H1 (cell line): ENCODE data around the gene NR1H3. TPM values are rescaled to one million over a fixed set of nuclear protein-coding genes. Genes with fewer than 3 reads are reported as not detected.

Experiments used
- CTCF ChIA-PET: fragments of 300-600 bp; sonication (Branson Sonifier 250); formaldehyde crosslinking; loops from one replicate; lab custom pipeline; 2021; ENCODE audit not compliant: partially characterized antibody; lab: Charles Lee
- POLR2A ChIA-PET: fragments of 300-600 bp; sonication (Branson Sonifier 250); formaldehyde crosslinking; loops from one replicate; lab custom pipeline; 2021; ENCODE audit warnings: inconsistent platforms; ENCODE audit not compliant: partially characterized antibody; lab: Charles Lee
- DNase-seq, 2 experiments: peaks; one replicate each; pipeline versions ENCODE4 v3.0.0 to v3.0.0-alpha.2; 2010 to 2022; ENCODE audit warnings: low spot score in 2 of 2, low read depth in 1 of 2, mixed read lengths in 1 of 2
- FAIRE-seq: peaks from 2 replicates; lab custom pipeline; 2011; peaks lifted over from hg19 to GRCh38; lab: Jason Lieb, UNC
- H2AFZ ChIP-seq: 2 replicates; pipeline ENCODE4 v1.8.1; 2012; ENCODE audit warnings: low read length, inconsistent platforms
- H2AK5ac ChIP-seq: 2 replicates; pipeline ENCODE4 v1.6.1; 2013; ENCODE audit warnings: low read depth, low read length
- H2BK120ac ChIP-seq: replicated peaks from 2 replicates; pipeline ENCODE3; 2013; ENCODE audit warnings: low read depth, low read length, inconsistent platforms
- H2BK12ac ChIP-seq: 2 replicates; pipeline ENCODE4 v1.6.1; 2013; ENCODE audit warnings: low read depth, low read length
- H2BK15ac ChIP-seq: 2 replicates; pipeline ENCODE4 v1.6.1; 2013; ENCODE audit warnings: low read length
- H2BK20ac ChIP-seq: 2 replicates; pipeline ENCODE4 v1.6.1; 2013; ENCODE audit warnings: low read length
- H2BK5ac ChIP-seq: 2 replicates; pipeline ENCODE4 v1.6.1; 2013; ENCODE audit warnings: low read depth, low read length
- H3K14ac ChIP-seq: 2 replicates; pipeline ENCODE4 v1.6.1; 2013; ENCODE audit warnings: inconsistent platforms; ENCODE audit not compliant: insufficient read length
- H3K18ac ChIP-seq: 2 replicates; pipeline ENCODE4 v1.6.1; 2013; ENCODE audit warnings: low read length; ENCODE audit errors: extremely low read depth
- H3K23ac ChIP-seq: 2 replicates; pipeline ENCODE4 v1.6.1; 2013; ENCODE audit warnings: inconsistent platforms; ENCODE audit not compliant: insufficient read length
- H3K23me2 ChIP-seq: 2 replicates; pipeline ENCODE4 v1.6.1; 2013; ENCODE audit warnings: low read depth, low read length
- H3K27ac ChIP-seq: 2 replicates; pipeline ENCODE4 v1.6.1; 2011; ENCODE audit warnings: low read depth, low read length, inconsistent platforms
- H3K27me3 ChIP-seq, 4 experiments: replicated peaks in 1 of 4; 1 replicate in 1 of 4; 2 replicates in 3 of 4; pipeline versions ENCODE4 v1.6.1 to v1.8.1; 2011 to 2013; ENCODE audit warnings: low read length in 3 of 4, mild to moderate bottlenecking in 3 of 4, inconsistent platforms in 2 of 4, mixed read lengths in 2 of 4, moderate library complexity in 1 of 4; ENCODE audit not compliant: control insufficient read depth in 3 of 4, insufficient read depth in 3 of 4; ENCODE audit errors: extremely low read depth in 1 of 4
- H3K36me3 ChIP-seq, 4 experiments: 2 replicates each; pipeline versions ENCODE4 v1.6.1 to v1.8.1; 2011 to 2013; ENCODE audit warnings: mild to moderate bottlenecking in 4 of 4, low read length in 3 of 4, moderate library complexity in 2 of 4, control low read depth in 1 of 4, inconsistent platforms in 1 of 4; ENCODE audit not compliant: insufficient read depth in 4 of 4, control insufficient read depth in 2 of 4
- H3K4ac ChIP-seq: replicated peaks from 2 replicates; pipeline ENCODE3; 2013; ENCODE audit warnings: low read length, low read depth, mixed read lengths, inconsistent platforms; ENCODE audit not compliant: insufficient read length
- H3K4me1 ChIP-seq, 4 experiments: replicated peaks in 1 of 4; 1 replicate in 1 of 4; 2 replicates in 3 of 4; pipeline versions ENCODE4 v1.6.1 to v1.8.1; 2011 to 2013; ENCODE audit warnings: low read length in 3 of 4, inconsistent platforms in 2 of 4, mixed read lengths in 1 of 4; ENCODE audit not compliant: insufficient read depth in 4 of 4, control insufficient read depth in 3 of 4
- H3K4me2 ChIP-seq, 2 experiments: 2 replicates each; pipeline versions ENCODE4 v1.6.1 to v1.8.1; 2011 to 2013; ENCODE audit warnings: low read depth in 2 of 2, low read length in 2 of 2, control low read depth in 1 of 2, inconsistent platforms in 1 of 2, mild to moderate bottlenecking in 1 of 2; ENCODE audit not compliant: insufficient read depth in 1 of 2
- H3K4me3 ChIP-seq, 4 experiments: fragments of 200-600, 300-600 bp in 1 of 4; sonication (generic), shearing (Covaris generic), sonication (Bioruptor Twin) in 1 of 4; 2 replicates each; pipeline versions ENCODE4 v1.5.1 to v1.8.1; 2011 to 2016; ENCODE audit warnings: low read length in 4 of 4, low read depth in 3 of 4, control low read depth in 2 of 4, inconsistent platforms in 2 of 4, mild to moderate bottlenecking in 2 of 4, mixed read lengths in 1 of 4, moderate library complexity in 1 of 4; ENCODE audit not compliant: insufficient read depth in 2 of 4; ENCODE audit errors: extremely low read depth in 1 of 4
- H3K56ac ChIP-seq: replicated peaks from 2 replicates; pipeline ENCODE3; 2013; ENCODE audit warnings: low read depth, mild to moderate bottlenecking, mixed read lengths, low read length, inconsistent platforms; ENCODE audit not compliant: insufficient read length
- H3K79me1 ChIP-seq: 2 replicates; pipeline ENCODE4 v1.6.1; 2013; ENCODE audit warnings: low read depth, low read length, control low read depth
- H3K79me2 ChIP-seq, 2 experiments: 2 replicates each; pipeline versions ENCODE4 v1.6.1 to v1.8.1; 2012 to 2013; ENCODE audit warnings: low read length in 2 of 2, mild to moderate bottlenecking in 2 of 2, inconsistent platforms in 1 of 2; ENCODE audit not compliant: insufficient read depth in 2 of 2, control insufficient read depth in 1 of 2
- H3K9ac ChIP-seq, 4 experiments: replicated peaks in 1 of 4; 1 replicate in 1 of 4; 2 replicates in 3 of 4; pipeline versions ENCODE4 v1.6.1 to v1.8.1; 2011 to 2013; ENCODE audit warnings: low read depth in 3 of 4, low read length in 3 of 4, control low read depth in 2 of 4, mild to moderate bottlenecking in 2 of 4, moderate library complexity in 2 of 4, inconsistent platforms in 1 of 4; ENCODE audit errors: extremely low read depth in 1 of 4
- H3K9me3 ChIP-seq, 2 experiments: 2 replicates each; pipeline versions ENCODE4 v1.6.1 to v1.8.1; 2012 to 2013; ENCODE audit warnings: mild to moderate bottlenecking in 2 of 2, moderate library complexity in 2 of 2, control low read depth in 1 of 2, inconsistent platforms in 1 of 2, low read depth in 1 of 2, low read length in 1 of 2, mixed read lengths in 1 of 2; ENCODE audit not compliant: insufficient read depth in 2 of 2
- H4K20me1 ChIP-seq, 2 experiments: replicated peaks in 1 of 2; 2 replicates each; pipeline versions ENCODE3 to v1.8.1; 2011 to 2013; ENCODE audit warnings: inconsistent platforms in 2 of 2, low read length in 2 of 2, mild to moderate bottlenecking in 1 of 2; ENCODE audit not compliant: insufficient read depth in 2 of 2, control insufficient read depth in 1 of 2
- H4K5ac ChIP-seq: 2 replicates; pipeline ENCODE4 v1.6.1; 2013; ENCODE audit warnings: low read length, low read depth, mixed read lengths, inconsistent platforms; ENCODE audit not compliant: insufficient read length
- H4K8ac ChIP-seq: 2 replicates; pipeline ENCODE4 v1.8.0; 2013; ENCODE audit warnings: mild to moderate bottlenecking, moderate library complexity, low read length, inconsistent platforms; ENCODE audit not compliant: insufficient read depth; ENCODE audit errors: extremely low read depth
- H4K91ac ChIP-seq: replicated peaks from 2 replicates; pipeline ENCODE3; 2013; ENCODE audit warnings: low read length, mixed read lengths, inconsistent platforms; ENCODE audit not compliant: insufficient read length
- BCL11A ChIP-seq, 2 experiments: IDR thresholded peaks; one replicate each; pipeline ENCODE4 v1.6.1; 2011; ENCODE audit warnings: low read depth in 2 of 2, low read length in 2 of 2, mild to moderate bottlenecking in 2 of 2
- BRCA1 ChIP-seq: IDR thresholded peaks from 2 replicates; pipeline ENCODE4 v1.6.1; 2012; ENCODE audit warnings: low read depth, low read length, improper control_type of control experiment
- E2F6 ChIP-seq: IDR thresholded peaks from 2 replicates; pipeline ENCODE4 v1.6.1; 2012; ENCODE audit warnings: inconsistent platforms
- JUN ChIP-seq: IDR thresholded peaks from 2 replicates; pipeline ENCODE4 v1.6.1; 2011; ENCODE audit warnings: low read depth, mild to moderate bottlenecking, improper control_type of control experiment, low read length
- KDM1A ChIP-seq: fragments of 200-600, 300-600 bp; sonication (generic); IDR thresholded peaks from 2 replicates; pipeline ENCODE4 v1.7.1; 2016; ENCODE audit warnings: mild to moderate bottlenecking, low read length, borderline replicate concordance
- POLR2AphosphoS5 ChIP-seq: IDR thresholded peaks from 2 replicates; pipeline ENCODE4 v1.6.1; 2011; ENCODE audit warnings: low read depth, low read length
- POU5F1 ChIP-seq: IDR thresholded peaks from 2 replicates; pipeline ENCODE4 v1.6.1; 2011; ENCODE audit warnings: low read depth, mild to moderate bottlenecking, low read length, moderate library complexity
- RBBP5 ChIP-seq: IDR thresholded peaks from 2 replicates; pipeline ENCODE4 v1.7.1; 2012; ENCODE audit warnings: low read depth, mild to moderate bottlenecking, inconsistent platforms, low read length, moderate library complexity, borderline replicate concordance
- SIN3A ChIP-seq, 2 experiments: IDR thresholded peaks in 1 of 2; conservative IDR thresholded peaks in 1 of 2; 2 replicates each; pipeline ENCODE4 v1.6.1; 2011 to 2012; ENCODE audit warnings: low read length in 2 of 2, improper control_type of control experiment in 1 of 2, low read depth in 1 of 2, mild to moderate bottlenecking in 1 of 2
- SUZ12 ChIP-seq: fragments of 200-600 bp; sonication (generic); IDR thresholded peaks from 2 replicates; pipeline ENCODE4 v1.6.1; 2012; ENCODE audit warnings: mild to moderate bottlenecking, inconsistent platforms, low read length, moderate library complexity, mixed read lengths
- TBP ChIP-seq: IDR thresholded peaks from 2 replicates; pipeline ENCODE4 v1.6.1; 2011; ENCODE audit warnings: low read depth, low read length, improper control_type of control experiment
- WGBS, 2 experiments: shearing (Covaris generic) in 1 of 2; methylation state at CpG; one replicate each; pipeline versions ENCODE4 v1.1.6 to v1.1.7; 2013 to 2015; ENCODE audit warnings: low lambda C conversion rate in 2 of 2, mixed read lengths in 2 of 2, inconsistent platforms in 1 of 2, low coverage in 1 of 2, missing lambda C conversion rate in 1 of 2; ENCODE audit not compliant: insufficient replicate concordance in 2 of 2, insufficient coverage in 1 of 2, insufficient read length in 1 of 2; ENCODE audit errors: extremely low coverage in 1 of 2, missing lambda C conversion rate in 1 of 2; 5-methylcytosine and 5-hydroxymethylcytosine counted together
- polyA plus RNA-seq, 7 experiments: library from polyadenylated mRNA; depleted of rRNA in 3 of 7; stranded (reverse) in 5 of 7; unstranded in 2 of 7; fragments of >200 nt in 5 of 7; fragments of 200-250 nt in 2 of 7; gene quantifications; 1 replicate in 5 of 7; 2 replicates in 1 of 7; 4 replicates in 1 of 7; pipeline versions ENCODE4 v1.2.1 to v1.2.3, GENCODE V29; 2011 to 2013; ENCODE audit warnings: missing spikeins in 2 of 7, mixed read lengths in 2 of 7
- total RNA-seq: library from RNA; stranded (reverse); fragmentation: NEBNext Ultra II Directional; extraction: Animal tissue kit (Norgen Biotek cat#: 25700); gene quantifications from 2 replicates; pipeline ENCODE4 v1.2.1, GENCODE V29; 2021

The NR1H3 gene
- total and polyA plus RNA-seq, 2 of the 8 experiments (the other 6 are each of a cell fraction or from before 2014, with no cell fraction given), result 19.9 to 42.1 TPM

- no peak overlapping the region for H2BK12ac ChIP-seq
- no peak overlapping the region for H3K23ac ChIP-seq
- no peak overlapping the region for H4K5ac ChIP-seq
- H2BK20ac ChIP-seq, result no peak overlapping the region
- H3K9me3 ChIP-seq, result no peaks in the 10 kb centered on the region
- H3K56ac ChIP-seq, result no peak overlapping the region
- H3K18ac ChIP-seq, result no peak overlapping the region
- peaks cover 0 to 6% of the 10 kb centered on the region in 2 experiments for H4K20me1 ChIP-seq
- no peak overlapping the region for H3K4me2 ChIP-seq
- CTCF ChIA-PET, result interaction anchor here (0.6 to 10.9 kb wide), 6 partner anchors 11 to 234 kb away, joined by 4 to 127 read pairs (median 5); partner anchors contain the start of gene NR1H3
- H4K8ac ChIP-seq, result no peak overlapping the region; the same call in 1 of the 2 replicates
- peaks cover 0 to 12% of the 10 kb centered on the region in 2 experiments; a peak in 1 of 4 replicates for H3K79me2 ChIP-seq
- H2AFZ ChIP-seq, result no peak overlapping the region
- H3K36me3 ChIP-seq, result peaks cover 4 to 27% (median 12%) of the 10 kb centered on the region in 4 experiments
- H3K27ac ChIP-seq, result no peak overlapping the region
- no peak overlapping the region for H3K4ac ChIP-seq
- WGBS, 2 experiments, result 88% methylated on average over 11 of the region's 11 CpGs; no CpG with 5 or more reads in 1 of the 2 experiments
- no peak overlapping the region for H2BK15ac ChIP-seq
- no peak overlapping the region for H2BK5ac ChIP-seq
- H3K4me1 ChIP-seq, result peaks cover 0 to 6% (median 0%) of the 10 kb centered on the region in 4 experiments; a peak in 3 of 7 replicates
- H3K27me3 ChIP-seq, result no peaks in the 10 kb centered on the region
- POLR2A ChIA-PET, result interaction anchor here (0.7 to 11.4 kb wide), 6 partner anchors 11 to 61 kb away, joined by 3 to 138 read pairs (median 3); no protein-coding TSS in a partner anchor
- H3K23me2 ChIP-seq, result peaks cover 11% of the 10 kb centered on the region
- H2AK5ac ChIP-seq, result no peak overlapping the region
- no peak overlapping the region for H4K91ac ChIP-seq
- FAIRE-seq, result no peak
- H3K9ac ChIP-seq, result no peak overlapping the region
- no peak overlapping the region for H2BK120ac ChIP-seq
- H3K14ac ChIP-seq, result no peak overlapping the region
- H3K79me1 ChIP-seq, result no peaks in the 10 kb centered on the region
- DNase-seq, result no peak
- H3K4me3 ChIP-seq, result no peak overlapping the region
- TF ChIP-seq BCL11A (IDR thresholded peaks at IDR 0.05; ENCODE audit: low read depth in 2 of 2, low read length in 2 of 2), result no peak
- no peak for TF ChIP-seq BRCA1
- TF ChIP-seq SIN3A (conservative IDR thresholded peaks at IDR 0.05 in 1 of 2, IDR thresholded peaks at IDR 0.05 in 1 of 2; ENCODE audit: low read depth in 1 of 2, low read length in 2 of 2), result no peak
- no peak for TF ChIP-seq TBP
- no peak for TF ChIP-seq POLR2AphosphoS5
- no peak for TF ChIP-seq KDM1A
- no peak for TF ChIP-seq JUN
- TF ChIP-seq RBBP5, result no peak
- no peak for TF ChIP-seq SUZ12
- no peak for TF ChIP-seq E2F6
- TF ChIP-seq POU5F1, result no peak
Observed at GRCh38 chr11:47245611-47246357, 12.0 kb upstream of the NR1H3 start.
